HEK293T (cell line): ENCODE results near the gene MKNK1.

Experiments used
- BHLHE40 ChIP-seq: fragments of 450-650 bp; IDR thresholded peaks from 2 replicates; pipeline ENCODE4 v1.6.1; 2016; ENCODE audit warnings: mild to moderate bottlenecking, moderate library complexity, borderline replicate concordance
- ELF4 ChIP-seq: fragments of 450-650 bp; IDR thresholded peaks from 2 replicates; pipeline ENCODE4 v1.6.1; 2017; ENCODE audit warnings: antibody characterized with exemption
- FOXA1 ChIP-seq: fragments of 450-650 bp; IDR thresholded peaks from 2 replicates; pipeline ENCODE4 v1.6.1; 2016; ENCODE audit warnings: mild to moderate bottlenecking
- FOXM1 ChIP-seq: fragments of 450-650 bp; IDR thresholded peaks from 2 replicates; pipeline ENCODE4 v1.6.1; 2017; ENCODE audit warnings: mild to moderate bottlenecking, borderline replicate concordance
- HDGF ChIP-seq: fragments of 450-650 bp; IDR thresholded peaks from 2 replicates; pipeline ENCODE4 v1.6.1; 2017; ENCODE audit warnings: antibody characterized with exemption, borderline replicate concordance
- L3MBTL2 ChIP-seq: fragments of 450-650 bp; conservative IDR thresholded peaks from 2 replicates; pipeline ENCODE4 v1.6.1; 2016; ENCODE audit warnings: mild to moderate bottlenecking
- SP1 ChIP-seq: fragments of 450-650 bp; IDR thresholded peaks from 2 replicates; pipeline ENCODE4 v1.6.1; 2017
- SUZ12 ChIP-seq: fragments of 450-650 bp; IDR thresholded peaks from 2 replicates; pipeline ENCODE4 v1.6.1; 2016; ENCODE audit warnings: mild to moderate bottlenecking

DNA sequence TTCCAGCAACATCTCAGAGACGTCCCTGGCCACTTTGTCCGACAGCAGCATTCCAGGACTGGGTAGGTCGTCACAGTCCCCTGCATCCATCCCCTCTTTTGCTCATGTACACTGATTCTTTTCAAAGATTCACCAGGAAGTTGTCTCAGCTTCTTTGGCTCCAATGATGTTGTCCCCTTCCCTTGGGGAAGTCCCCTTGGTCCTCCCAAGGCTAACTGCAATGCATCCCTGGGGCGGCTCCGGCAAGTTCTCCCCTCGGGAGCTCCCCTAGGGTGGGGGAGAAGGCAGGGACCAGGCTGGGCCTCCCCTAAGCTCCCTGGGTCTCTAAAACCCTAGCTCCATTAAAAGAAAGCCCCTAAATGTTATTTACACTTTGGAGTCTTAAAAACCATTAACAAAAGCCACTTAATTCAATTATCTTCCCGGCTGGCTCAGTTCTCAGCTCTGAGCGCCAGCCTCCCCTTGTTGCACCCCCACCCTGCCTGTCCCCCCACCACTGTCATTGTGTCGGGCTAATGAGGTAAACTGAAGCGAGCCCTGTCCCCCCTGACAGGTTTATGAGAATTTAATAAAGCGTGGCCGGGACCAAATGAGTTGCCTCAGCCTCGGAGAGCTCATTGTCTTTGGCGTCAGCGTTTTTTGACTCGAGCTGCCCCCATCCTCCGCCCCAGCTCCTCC, 77.9 kb downstream of the MKNK1 start:
- TF ChIP-seq FOXM1 = no peak
- TF ChIP-seq HDGF = no peak
- TF ChIP-seq FOXA1 = no peak
- TF ChIP-seq L3MBTL2 = no peak
- TF ChIP-seq BHLHE40 = no peak
- TF ChIP-seq SUZ12 = no peak
- TF ChIP-seq ELF4 = no peak
- TF ChIP-seq SP1 = no peak
